ENCODE data around the gene WDR55. TPM values are rescaled to one million over a fixed set of nuclear protein-coding genes. Genes with fewer than 3 reads are reported as not detected.

The WDR55 gene
- total RNA-seq, 4 donors from 2014 or later: 15.6 to 25.1 (median 16.9) TPM

DNA sequence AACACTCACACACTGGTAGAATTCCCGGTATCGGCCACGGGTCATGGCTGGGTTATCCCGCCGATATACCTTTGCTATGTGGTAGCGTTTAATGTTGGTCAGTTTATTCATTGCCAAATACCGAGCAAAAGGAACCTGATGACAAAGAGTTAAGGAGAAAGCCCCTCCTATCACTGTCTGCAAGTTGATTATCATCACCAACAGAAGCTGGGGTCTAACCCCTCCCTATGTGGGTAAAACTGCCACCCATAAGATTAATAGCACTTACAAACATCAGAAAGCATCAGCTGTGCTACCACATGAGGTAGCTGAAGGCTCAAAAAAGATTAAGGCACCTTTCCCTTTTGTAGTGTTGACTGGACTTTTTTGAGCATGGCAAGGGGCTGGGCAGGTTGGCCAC lies 14.3 kb downstream of the WDR55 start:
- TF ChIP-seq POLR2AphosphoS5 (IDR thresholded peaks at IDR 0.05) (no peak), CTCF (IDR thresholded peaks at IDR 0.05) (no peak)
- peaks cover 0 to 100% of the 10 kb centered on the region in 2 donors for H3K36me3 ChIP-seq
- WGBS, 2 donors (ENCODE audit: low coverage in 1 of 2): 94 to 100% methylated on average over 6 of the region's 7 CpGs

DNA sequence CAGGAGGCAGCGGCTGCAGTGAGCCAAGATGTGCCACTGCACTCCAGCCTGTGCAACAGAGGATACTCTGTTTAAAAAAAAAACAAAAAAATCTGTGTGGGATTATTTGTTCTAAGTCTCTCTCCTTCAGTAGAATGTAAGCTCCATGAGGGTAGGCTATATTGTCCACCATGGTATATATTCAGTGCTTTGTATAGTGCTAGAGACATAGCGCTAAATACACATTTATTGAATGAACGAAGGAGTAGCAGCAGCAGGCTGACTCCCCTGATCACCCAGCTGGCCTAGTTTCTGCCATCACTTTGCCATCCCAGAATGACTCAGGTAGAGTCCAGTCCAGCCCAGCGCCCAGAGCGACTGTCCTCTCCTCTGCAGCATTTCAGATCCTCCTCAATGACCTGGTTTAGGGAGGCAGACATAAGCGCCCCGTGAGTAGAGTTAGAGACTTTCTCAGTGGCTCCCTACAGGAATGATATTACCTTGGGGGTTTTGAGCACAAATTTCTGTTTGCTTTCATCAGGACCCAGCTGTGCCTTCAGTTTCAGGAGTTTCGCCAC lies 25.8 kb downstream of the WDR55 start:
- ATAC-seq: no peak
- Histone ChIP-seq H3K4me1 (peaks cover 2 to 50% (median 21%) of the 10 kb centered on the region in 3 donors), H3K27ac (peak overlapping the region; percentile 1 to 88 (median 86))

More for the DNA sequence above, 14.3 kb downstream of the WDR55 start:
- Histone ChIP-seq H3K9me3 (no peaks in the 10 kb centered on the region), H3K27ac (no peak overlapping the region), H3K4me3 (no peak overlapping the region), H3K4me1 (no peaks in the 10 kb centered on the region), H3K27me3 (no peaks in the 10 kb centered on the region)
- ATAC-seq: no peak

GRCh38 chr5:140690941-140691924 lies 26.5 kb downstream of the WDR55 start, which contains the start of the genes HARS1 and HARS2:
TSS of gene HARS1 (minus strand) at chr5:140691370. CDS start at chr5:140691304, 66 bp downstream.
TSS of gene HARS2 (plus strand) at chr5:140691455. CDS start at chr5:140691649, 194 bp downstream.
- H3K27me3 ChIP-seq: no peaks in the 10 kb centered on the region
- 0 to 1% methylated on average over 14 of the region's 61 CpGs for WGBS, 2 donors (ENCODE audit: low coverage in 1 of 2)
- peak; percentile 98 for ATAC-seq
- H3K9me3 ChIP-seq: no peaks in the 10 kb centered on the region
- H3K4me1 ChIP-seq: peaks cover 2 to 50% (median 21%) of the 10 kb centered on the region in 3 donors
- peak within 1 kb of the TSS; percentile 67 to 88 (median 86) for H3K27ac ChIP-seq
- TF ChIP-seq EP300 (IDR thresholded peaks at IDR 0.05) (no peak), POLR2AphosphoS5 (IDR thresholded peaks at IDR 0.05) (peak; percentile 72), CTCF (IDR thresholded peaks at IDR 0.05) (peak in 1 of 4 experiments; percentile 22), POLR2A (IDR thresholded peaks at IDR 0.05) (peak; percentile 32 to 52)
- H3K36me3 ChIP-seq: peaks cover 1 to 51% of the 10 kb centered on the region in 2 donors
- H3K4me3 ChIP-seq: peak within 1 kb of the TSS; percentile 66 to 77

More for the DNA sequence above, 25.8 kb downstream of the WDR55 start:
- H3K36me3 ChIP-seq: peaks cover 0 to 49% of the 10 kb centered on the region in 2 donors
- no peaks in the 10 kb centered on the region for H3K9me3 ChIP-seq
- H3K4me3 ChIP-seq: peak overlapping the region; percentile 66 to 77
- no peaks in the 10 kb centered on the region for H3K27me3 ChIP-seq
- WGBS, 2 donors (ENCODE audit: low coverage in 1 of 2): 61 to 66% methylated on average over 4 to 8 of the region's 8 CpGs
- no peak for TF ChIP-seq POLR2AphosphoS5 (IDR thresholded peaks at IDR 0.05)
- TF ChIP-seq POLR2A (IDR thresholded peaks at IDR 0.05): no peak
- TF ChIP-seq CTCF (IDR thresholded peaks at IDR 0.05): no peak
- no peak for TF ChIP-seq EP300 (IDR thresholded peaks at IDR 0.05)

DNA sequence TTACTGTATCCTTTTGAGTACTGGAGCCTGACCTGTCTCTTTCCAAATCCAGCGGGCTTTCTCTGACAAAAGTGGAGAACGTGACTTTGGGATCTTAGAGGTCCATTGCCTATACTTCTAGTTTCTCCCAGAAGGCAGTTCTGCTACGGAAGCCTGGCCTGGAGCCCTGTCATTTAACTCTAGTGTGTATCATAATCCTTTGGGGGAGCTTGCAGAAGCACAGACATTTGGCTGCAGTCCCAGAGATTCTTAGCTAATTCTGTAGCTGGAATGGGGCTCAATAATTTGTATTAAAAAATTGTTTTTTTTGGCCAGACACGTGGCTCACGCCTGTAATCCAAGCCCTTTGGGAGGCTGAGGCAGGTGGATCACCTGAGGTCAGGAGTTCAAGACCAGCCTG lies 29.6 kb downstream of the WDR55 start:
- peaks cover 14 to 61% of the 10 kb centered on the region in 2 donors for H3K36me3 ChIP-seq

GRCh38 chr5:140696891-140697492 lies 32.3 kb downstream of the WDR55 start:
- H3K9me3 ChIP-seq: no peaks in the 10 kb centered on the region
- H3K4me1 ChIP-seq: peaks cover 8 to 49% (median 25%) of the 10 kb centered on the region in 3 donors
- WGBS, 2 donors (ENCODE audit: low coverage in 1 of 2): 90 to 100% methylated on average over 1 to 2 of the region's 4 CpGs
- H3K27ac ChIP-seq: no peak overlapping the region
- no peak for TF ChIP-seq EP300 (IDR thresholded peaks at IDR 0.05)
- TF ChIP-seq CTCF (IDR thresholded peaks at IDR 0.05): no peak
- TF ChIP-seq POLR2A (IDR thresholded peaks at IDR 0.05): no peak
- TF ChIP-seq POLR2AphosphoS5 (IDR thresholded peaks at IDR 0.05): no peak
- H3K36me3 ChIP-seq: peaks cover 14 to 69% of the 10 kb centered on the region in 2 donors
- H3K4me3 ChIP-seq: no peak overlapping the region
- no peak for ATAC-seq
- H3K27me3 ChIP-seq: no peaks in the 10 kb centered on the region

More for the DNA sequence above, 29.6 kb downstream of the WDR55 start:
- no peaks in the 10 kb centered on the region for H3K27me3 ChIP-seq
- ATAC-seq: no peak
- H3K27ac ChIP-seq: no peak overlapping the region
- 43 to 100% methylated on average over 1 to 3 of the region's 5 CpGs for WGBS, 2 donors (ENCODE audit: low coverage in 1 of 2)
- H3K9me3 ChIP-seq: no peaks in the 10 kb centered on the region
- H3K4me3 ChIP-seq: no peak overlapping the region
- TF ChIP-seq EP300 (IDR thresholded peaks at IDR 0.05): no peak
- TF ChIP-seq POLR2A (IDR thresholded peaks at IDR 0.05): no peak
- H3K4me1 ChIP-seq: peaks cover 2 to 47% (median 21%) of the 10 kb centered on the region in 3 donors

All from gastroesophageal sphincter (tissue), 4 donors.